Osteoblast (primary cell): ENCODE results near the gene TXNDC11. TPM values are rescaled to one million over a fixed set of nuclear protein-coding genes. Genes with fewer than 3 reads are reported as not detected.

Experiments used
- DNase-seq: peaks from one replicate; pipeline ENCODE4 v3.0.0; 2011; ENCODE audit warnings: low spot score, mixed read lengths; ENCODE audit not compliant: insufficient read length; ENCODE audit errors: missing footprints
- H2AFZ ChIP-seq: 2 replicates; pipeline ENCODE4 v1.6.0; 2011; ENCODE audit warnings: mild to moderate bottlenecking, low read length
- H3K27ac ChIP-seq: 2 replicates; pipeline ENCODE4 v1.5.1; 2011; ENCODE audit warnings: mild to moderate bottlenecking, low read depth, low read length, moderate library complexity
- H3K27me3 ChIP-seq: 2 replicates; pipeline ENCODE4 v1.6.0; 2012; ENCODE audit warnings: mild to moderate bottlenecking, control low read depth, inconsistent platforms, low read length, moderate library complexity; ENCODE audit not compliant: insufficient read depth
- H3K36me3 ChIP-seq: 2 replicates; pipeline ENCODE4 v1.5.1; 2011; ENCODE audit warnings: mild to moderate bottlenecking, low read length, control low read depth, moderate library complexity; ENCODE audit not compliant: insufficient read depth
- H3K4me1 ChIP-seq: 2 replicates; pipeline ENCODE4 v1.5.1; 2011; ENCODE audit warnings: mild to moderate bottlenecking, low read length, control low read depth, moderate library complexity; ENCODE audit not compliant: insufficient read depth
- H3K4me2 ChIP-seq: 2 replicates; pipeline ENCODE4 v1.6.0; 2011; ENCODE audit warnings: mild to moderate bottlenecking, low read length; ENCODE audit not compliant: insufficient read depth
- H3K4me3 ChIP-seq: fragments of 200-600 bp; sonication (generic); 3 replicates; pipeline ENCODE4 v1.5.1; 2012; ENCODE audit warnings: mild to moderate bottlenecking, low read length, inconsistent platforms; ENCODE audit not compliant: insufficient read depth
- H3K79me2 ChIP-seq: 2 replicates; pipeline ENCODE4 v1.6.0; 2012; ENCODE audit warnings: mild to moderate bottlenecking, low read length, control low read depth, inconsistent platforms; ENCODE audit not compliant: insufficient read depth
- H3K9me3 ChIP-seq: 2 replicates; pipeline ENCODE4 v1.5.1; 2011; ENCODE audit warnings: low read depth, low read length, control low read depth
- H4K20me1 ChIP-seq: 2 replicates; pipeline ENCODE4 v1.6.0; 2012; ENCODE audit warnings: mild to moderate bottlenecking, low read length, control low read depth; ENCODE audit not compliant: insufficient read depth
- CTCF ChIP-seq: IDR thresholded peaks from 2 replicates; pipeline ENCODE4 v1.5.1; 2011; ENCODE audit warnings: mild to moderate bottlenecking, low read depth, low read length, moderate library complexity; ENCODE audit errors: extremely low read depth
- total RNA-seq: library from RNA; depleted of rRNA; stranded (reverse); fragments of >200 nt; gene quantifications from 2 replicates; pipeline ENCODE4 v1.2.3, GENCODE V29; 2012

Gene TXNDC11
- total RNA-seq, 1 donor: 26.1 TPM

- H3K4me1 ChIP-seq: peaks cover 23% of the 10 kb centered on the region
- peaks cover 27% of the 10 kb centered on the region for H4K20me1 ChIP-seq
- peaks cover 69% of the 10 kb centered on the region for H3K36me3 ChIP-seq
- no peaks in the 10 kb centered on the region for H3K27me3 ChIP-seq
- H3K4me2 ChIP-seq: no peak overlapping the region
- TF ChIP-seq CTCF: no peak
- H3K79me2 ChIP-seq: peaks cover 4% of the 10 kb centered on the region
- H3K27ac ChIP-seq: no peak overlapping the region
- H3K4me3 ChIP-seq: no peak overlapping the region
- DNase-seq: no peak
- H3K9me3 ChIP-seq: no peaks in the 10 kb centered on the region
- H2AFZ ChIP-seq: no peak overlapping the region
Measured at GRCh38 chr16:11755022-11755760, 12.5 kb upstream of the TXNDC11 start.

- no peak for DNase-seq
- H3K36me3 ChIP-seq: peaks cover 70% of the 10 kb centered on the region
- H3K4me1 ChIP-seq: peaks cover 9% of the 10 kb centered on the region
Measured at GRCh38 chr16:11752856-11753255, 10.2 kb upstream of the TXNDC11 start.

GRCh38 chr16:11750056-11750455 is 7.4 kb upstream of the TXNDC11 start:
- no peaks in the 10 kb centered on the region for H3K27me3 ChIP-seq
- peaks cover 3% of the 10 kb centered on the region for H4K20me1 ChIP-seq
- H3K4me1 ChIP-seq: no peaks in the 10 kb centered on the region
- no peak overlapping the region for H2AFZ ChIP-seq
- no peak overlapping the region for H3K4me3 ChIP-seq
- no peaks in the 10 kb centered on the region for H3K9me3 ChIP-seq
- no peaks in the 10 kb centered on the region for H3K79me2 ChIP-seq
- peaks cover 53% of the 10 kb centered on the region for H3K36me3 ChIP-seq
- no peak for TF ChIP-seq CTCF
- H3K4me2 ChIP-seq: no peak overlapping the region
- no peak for DNase-seq
- H3K27ac ChIP-seq: no peak overlapping the region

More at GRCh38 chr16:11752856-11753255, 10.2 kb upstream of the TXNDC11 start:
- Histone ChIP-seq H3K27me3 (no peaks in the 10 kb centered on the region), H3K27ac (no peak overlapping the region), H3K4me3 (no peak overlapping the region), H2AFZ (no peak overlapping the region), H3K4me2 (no peak overlapping the region), H3K9me3 (no peaks in the 10 kb centered on the region), H4K20me1 (peaks cover 15% of the 10 kb centered on the region), H3K79me2 (peaks cover 4% of the 10 kb centered on the region)
- TF ChIP-seq CTCF: no peak

- Histone ChIP-seq H3K27ac (no peak overlapping the region), H3K9me3 (no peaks in the 10 kb centered on the region), H2AFZ (no peak overlapping the region), H3K4me3 (no peak overlapping the region), H3K4me2 (no peak overlapping the region), H3K36me3 (peaks cover 51% of the 10 kb centered on the region), H4K20me1 (peaks cover 3% of the 10 kb centered on the region), H3K79me2 (no peaks in the 10 kb centered on the region), H3K4me1 (peaks cover under 1% of the 10 kb centered on the region), H3K27me3 (no peaks in the 10 kb centered on the region)
- DNase-seq: no peak
- TF ChIP-seq CTCF: no peak
Measured at GRCh38 chr16:11748404-11749254, 6.0 kb upstream of the TXNDC11 start.
